Mucosa of descending colon (tissue), 3 donors: ENCODE measurements around the gene PDSS2. TPM values are rescaled to one million over a fixed set of nuclear protein-coding genes. Genes with fewer than 3 reads are reported as not detected.

Experiments
- ATAC-seq: fragments of 200-7000 bp; cut with Tn5 transposase; one replicate; pipeline ENCODE4 v1.9.1; 2020; ENCODE audit warnings: mild to moderate bottlenecking, moderate library complexity
- DNase-seq, 3 donors: peaks; one replicate each; pipeline ENCODE4 v3.0.0-alpha.2; 2020
- H3K36me3 ChIP-seq: fragments of 200-600 bp; one replicate; pipeline ENCODE4 v1.8.0; 2021; ENCODE audit warnings: low read depth, mild to moderate bottlenecking
- H3K4me1 ChIP-seq: fragments of 200-600 bp; one replicate; pipeline ENCODE4 v1.8.0; 2021; ENCODE audit warnings: low read depth, mild to moderate bottlenecking
- H3K4me3 ChIP-seq: fragments of 200-600 bp; one replicate; pipeline ENCODE4 v1.8.0; 2021; ENCODE audit warnings: mild to moderate bottlenecking
- H3K9me3 ChIP-seq: fragments of 200-600 bp; one replicate; pipeline ENCODE4 v1.8.0; 2021; ENCODE audit warnings: mild to moderate bottlenecking
- intact Hi-C, 2 donors: fragments of 100-400 bp; cut with DNase I in 1 of 2; cut with micrococcal nuclease in 1 of 2; formaldehyde crosslinking; loops; one replicate each; pipeline versions ENCODE4 v1.11.0 to v1.11.1; 2022; cut with DNase I, micrococcal nuclease
- total RNA-seq, 3 donors: library from RNA; stranded (reverse); fragmentation: NEBNext Ultra II Directional in 2 of 3; extraction: Animal tissue kit (Norgen Biotek cat#: 25700) in 2 of 3; gene quantifications; one replicate each; pipeline versions ENCODE4 v1.2.1 to v1.2.4, GENCODE V29; 2021 to 2023
- TF ChIP-seq, protein P1 (sequence below): fragments of 200-600 bp; IDR thresholded peaks from one replicate; pipeline ENCODE4 v1.8.0; 2022; ENCODE audit warnings: antibody characterized with exemption, mild to moderate bottlenecking
- donor health status: DM: no; HTN: no; CAD: no; lungs with moderate emphysema.
- donor health status: DM: no; HTN: no; CAD: no.
- donor health status: DM: no; HTN: yes; CAD: no.

Gene PDSS2
- total RNA-seq, 3 donors from 2014 or later = 16.2 to 26.3 (median 25.6) TPM

DNA sequence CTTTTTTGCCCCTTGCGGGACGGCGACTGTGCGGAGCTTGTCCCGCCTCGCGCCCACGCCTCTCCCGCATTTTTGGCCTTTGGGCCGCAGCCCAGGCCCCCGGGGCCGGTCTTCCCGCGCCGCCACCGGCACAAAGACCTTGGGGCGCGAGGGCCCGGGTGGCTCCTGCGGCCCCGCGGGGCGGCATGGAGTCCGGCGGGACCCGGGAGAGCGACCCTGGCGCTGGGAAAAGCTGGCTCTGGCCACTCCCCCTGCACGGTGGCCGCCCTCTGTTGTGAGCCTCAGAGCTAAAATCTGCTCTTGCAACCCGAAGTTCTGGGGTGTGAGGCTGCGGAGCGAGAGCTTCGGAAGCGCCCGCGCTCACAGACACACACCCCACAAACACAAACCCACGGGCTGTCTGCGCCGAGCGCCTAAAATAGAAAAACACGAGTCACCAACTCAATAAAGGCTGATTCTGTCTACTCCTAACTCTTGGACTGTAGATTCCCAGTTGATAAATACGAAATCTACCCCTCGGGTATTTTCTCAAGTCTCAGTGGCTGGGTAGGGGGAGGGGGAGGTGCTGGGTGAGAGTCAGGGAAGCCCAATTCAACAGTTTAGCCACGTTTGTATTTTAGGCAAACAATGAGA is 343.6 kb downstream of the PDSS2 start:
- TF ChIP-seq, protein P1, sequence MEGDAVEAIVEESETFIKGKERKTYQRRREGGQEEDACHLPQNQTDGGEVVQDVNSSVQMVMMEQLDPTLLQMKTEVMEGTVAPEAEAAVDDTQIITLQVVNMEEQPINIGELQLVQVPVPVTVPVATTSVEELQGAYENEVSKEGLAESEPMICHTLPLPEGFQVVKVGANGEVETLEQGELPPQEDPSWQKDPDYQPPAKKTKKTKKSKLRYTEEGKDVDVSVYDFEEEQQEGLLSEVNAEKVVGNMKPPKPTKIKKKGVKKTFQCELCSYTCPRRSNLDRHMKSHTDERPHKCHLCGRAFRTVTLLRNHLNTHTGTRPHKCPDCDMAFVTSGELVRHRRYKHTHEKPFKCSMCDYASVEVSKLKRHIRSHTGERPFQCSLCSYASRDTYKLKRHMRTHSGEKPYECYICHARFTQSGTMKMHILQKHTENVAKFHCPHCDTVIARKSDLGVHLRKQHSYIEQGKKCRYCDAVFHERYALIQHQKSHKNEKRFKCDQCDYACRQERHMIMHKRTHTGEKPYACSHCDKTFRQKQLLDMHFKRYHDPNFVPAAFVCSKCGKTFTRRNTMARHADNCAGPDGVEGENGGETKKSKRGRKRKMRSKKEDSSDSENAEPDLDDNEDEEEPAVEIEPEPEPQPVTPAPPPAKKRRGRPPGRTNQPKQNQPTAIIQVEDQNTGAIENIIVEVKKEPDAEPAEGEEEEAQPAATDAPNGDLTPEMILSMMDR = no peak
- peak; percentile 61 for ATAC-seq
- peaks cover 8% of the 10 kb centered on the region for H3K4me1 ChIP-seq
- peak; percentile 66 to 74 (median 73) for DNase-seq
- H3K36me3 ChIP-seq = no peaks in the 10 kb centered on the region
- intact Hi-C loops = no loop called here
- H3K9me3 ChIP-seq = no peaks in the 10 kb centered on the region
- H3K4me3 ChIP-seq = peak overlapping the region; percentile 35

- Histone ChIP-seq H3K36me3 (no peaks in the 10 kb centered on the region), H3K4me1 (peaks cover 8% of the 10 kb centered on the region), H3K9me3 (no peaks in the 10 kb centered on the region), H3K4me3 (peak within 1 kb of the TSS; percentile 35)
- DNase-seq (peak; percentile 49 to 75 (median 67)), ATAC-seq (peak; percentile 35)
- intact Hi-C loops = no loop called here
- TF ChIP-seq, protein P1 = no peak
Observed at GRCh38 chr6:107114926-107115694, 344.3 kb downstream of the PDSS2 start, which contains the start of gene BEND3. Gene BEND3 (minus strand): TSS chr6:107115515. CDS start chr6:107099285, 16,230 bp downstream.

- Histone ChIP-seq H3K4me1 (peaks cover 8% of the 10 kb centered on the region), H3K36me3 (no peaks in the 10 kb centered on the region), H3K4me3 (peak overlapping the region; percentile 35), H3K9me3 (no peaks in the 10 kb centered on the region)
- intact Hi-C loops = no loop called here
- DNase-seq (peak; percentile 86 to 93 (median 89)), ATAC-seq (peak; percentile 95)
- TF ChIP-seq, protein P1 = peak; percentile 74
Observed at GRCh38 chr6:107114213-107114925, 345.0 kb downstream of the PDSS2 start.

GRCh38 chr6:107110200-107110599 is 349.2 kb downstream of the PDSS2 start:
- H3K4me3 ChIP-seq = no peak overlapping the region
- H3K4me1 ChIP-seq = no peaks in the 10 kb centered on the region
- intact Hi-C loops = no loop called here
- H3K9me3 ChIP-seq = no peaks in the 10 kb centered on the region
- H3K36me3 ChIP-seq = no peaks in the 10 kb centered on the region
- ATAC-seq (no peak), DNase-seq (no peak)
- TF ChIP-seq, protein P1 = no peak

GRCh38 chr6:107108201-107108890 is 351.0 kb downstream of the PDSS2 start:
- no peak overlapping the region for H3K4me3 ChIP-seq
- no peaks in the 10 kb centered on the region for H3K9me3 ChIP-seq
- TF ChIP-seq, protein P1 = no peak
- intact Hi-C loops = no loop called here
- ATAC-seq = no peak
- no peaks in the 10 kb centered on the region for H3K36me3 ChIP-seq
- DNase-seq = no peak
- no peaks in the 10 kb centered on the region for H3K4me1 ChIP-seq
